Endothelial cell of umbilical vein (primary cell): ENCODE data around the gene MCM8. TPM values are rescaled to one million over a fixed set of nuclear protein-coding genes. Genes with fewer than 3 reads are reported as not detected.

Source experiments
- BruUV-seq: library from RNA; stranded (reverse); fragments of 400-500 nt; replicated peaks from 2 replicates; lab custom pipeline; 2021; lab: Mats Ljungman, UMichigan
- CTCF ChIA-PET: fragments of 300-600, 350-600 bp; sonication (Branson Sonifier 250); formaldehyde crosslinking; loops from one replicate; lab custom pipeline; 2021; ENCODE audit warnings: antibody characterized with exemption, inconsistent platforms; lab: Charles Lee
- POLR2A ChIA-PET: fragments of 300-600, 350-600 bp; sonication (Branson Sonifier 250); formaldehyde crosslinking; loops from one replicate; lab custom pipeline; 2021; ENCODE audit warnings: antibody characterized with exemption, inconsistent platforms; lab: Charles Lee
- DNase-seq: peaks from one replicate; pipeline ENCODE4 v3.0.0-alpha.2; 2011; ENCODE audit warnings: low read depth, low spot score
- FAIRE-seq: peaks from 2 replicates; lab custom pipeline; 2011; peaks lifted over from hg19 to GRCh38; lab: Jason Lieb, UNC
- H2AFZ ChIP-seq: 2 replicates; pipeline ENCODE4 v1.6.0; 2012; ENCODE audit warnings: low read depth, low read length, control low read depth, inconsistent platforms
- H3K27ac ChIP-seq: 2 replicates; pipeline ENCODE4 v1.5.1; 2011; ENCODE audit warnings: low read depth, mild to moderate bottlenecking, control low read depth, low read length, moderate library complexity; ENCODE audit not compliant: insufficient read depth
- H3K27me3 ChIP-seq, 2 experiments: 2 replicates each; pipeline versions ENCODE4 v1.6.0 to v1.6.1; 2011; ENCODE audit warnings: low read length in 2 of 2, mixed read lengths in 1 of 2; ENCODE audit not compliant: control insufficient read depth in 2 of 2, insufficient read depth in 2 of 2
- H3K36me3 ChIP-seq, 2 experiments: 2 replicates in 1 of 2; 3 replicates in 1 of 2; pipeline ENCODE4 v1.5.1; 2011; ENCODE audit warnings: low read length in 2 of 2, mild to moderate bottlenecking in 1 of 2, moderate library complexity in 1 of 2; ENCODE audit not compliant: control insufficient read depth in 2 of 2, insufficient read depth in 2 of 2; ENCODE audit errors: extremely low read depth in 1 of 2
- H3K4me1 ChIP-seq: 3 replicates; pipeline ENCODE4 v1.5.1; 2011; ENCODE audit warnings: mild to moderate bottlenecking, low read length; ENCODE audit not compliant: control insufficient read depth, insufficient read depth; ENCODE audit errors: extremely low read depth
- H3K4me2 ChIP-seq: 2 replicates; pipeline ENCODE4 v1.6.1; 2011; ENCODE audit warnings: low read length, control low read depth, mixed read lengths; ENCODE audit not compliant: insufficient read depth
- H3K4me3 ChIP-seq, 3 experiments: fragments of 200-600 bp in 1 of 3; sonication (generic), shearing (Covaris generic) in 1 of 3; replicated peaks in 1 of 3; 2 replicates each; pipeline ENCODE4 v1.5.1; 2011 to 2016; ENCODE audit warnings: control low read depth in 3 of 3, low read length in 3 of 3, mild to moderate bottlenecking in 2 of 3, inconsistent platforms in 1 of 3, low read depth in 1 of 3, moderate library complexity in 1 of 3; ENCODE audit not compliant: insufficient read depth in 1 of 3
- H3K79me2 ChIP-seq: 2 replicates; pipeline ENCODE4 v1.6.0; 2012; ENCODE audit warnings: low read length, inconsistent platforms; ENCODE audit not compliant: control insufficient read depth, insufficient read depth
- H3K9ac ChIP-seq: replicated peaks from 2 replicates; pipeline ENCODE3; 2011; ENCODE audit warnings: low read length, control low read depth; ENCODE audit not compliant: insufficient read depth; ENCODE audit errors: extremely low read depth
- H3K9me1 ChIP-seq: replicated peaks from 3 replicates; pipeline ENCODE4 v1.6.0; 2011; ENCODE audit warnings: mild to moderate bottlenecking, low read length; ENCODE audit not compliant: control insufficient read depth, insufficient read depth; ENCODE audit errors: extremely low read depth
- H3K9me3 ChIP-seq: replicated peaks from 2 replicates; pipeline ENCODE4 v1.5.1; 2012; ENCODE audit warnings: low read length, inconsistent platforms; ENCODE audit not compliant: control insufficient read depth, insufficient read depth
- H4K20me1 ChIP-seq: replicated peaks from 2 replicates; pipeline ENCODE3; 2011; ENCODE audit warnings: mild to moderate bottlenecking, low read length; ENCODE audit not compliant: control insufficient read depth, insufficient read depth; ENCODE audit errors: extremely low read depth
- CTCF ChIP-seq, 2 donors: IDR thresholded peaks; 1 replicate in 1 of 2; 2 replicates in 1 of 2; pipeline ENCODE4 v1.5.1; 2011; ENCODE audit warnings: low read length in 2 of 2, mild to moderate bottlenecking in 2 of 2, moderate library complexity in 2 of 2, control low read depth in 1 of 2, inconsistent platforms in 1 of 2, low read depth in 1 of 2; ENCODE audit not compliant: insufficient read depth in 1 of 2; ENCODE audit errors: extremely low read depth in 1 of 2
- EZH2 ChIP-seq: IDR thresholded peaks from 2 replicates; pipeline ENCODE4 v1.6.1; 2012; ENCODE audit warnings: borderline replicate concordance, low read depth, mild to moderate bottlenecking, moderate library complexity, low read length, inconsistent platforms; ENCODE audit not compliant: severe bottlenecking
- FOS ChIP-seq: IDR thresholded peaks from 2 replicates; pipeline ENCODE4 v1.6.1; 2011; ENCODE audit warnings: mild to moderate bottlenecking, low read length, moderate library complexity, borderline replicate concordance; ENCODE audit not compliant: insufficient read depth
- GATA2 ChIP-seq: IDR thresholded peaks from 2 replicates; pipeline ENCODE4 v1.7.0; 2011; ENCODE audit warnings: low read depth, mild to moderate bottlenecking, moderate library complexity, mixed read lengths, low read length; ENCODE audit not compliant: insufficient read length, insufficient read depth
- JUN ChIP-seq: IDR thresholded peaks from 2 replicates; pipeline ENCODE4 v1.6.1; 2011; ENCODE audit warnings: borderline replicate concordance, low read depth; ENCODE audit not compliant: insufficient read length, insufficient read depth
- MAX ChIP-seq: IDR thresholded peaks from 2 replicates; pipeline ENCODE4 v1.6.1; 2011; ENCODE audit not compliant: insufficient read depth, insufficient read length
- MYC ChIP-seq: IDR thresholded peaks from one replicate; pipeline ENCODE4 v1.6.1; 2011; ENCODE audit warnings: mild to moderate bottlenecking, low read depth, low read length
- POLR2A ChIP-seq: IDR thresholded peaks from 2 replicates; pipeline ENCODE4 v1.6.1; 2012; ENCODE audit warnings: low read depth, mild to moderate bottlenecking, control low read depth, low read length
- POLR2AphosphoS5 ChIP-seq: IDR thresholded peaks from 2 replicates; pipeline ENCODE4 v1.6.1; 2012; ENCODE audit warnings: low read depth, mild to moderate bottlenecking, control low read depth, low read length, moderate library complexity; ENCODE audit not compliant: insufficient read depth
- dilution Hi-C: fragments of 300-500 bp; cut with MboI; formaldehyde crosslinking; loops from one replicate; pipeline ENCODE4 v1.15.0; 2019; ENCODE audit warnings: low sequenced_read_pairs; ENCODE audit not compliant: extremely low pct_ligation_motif_present
- intact Hi-C: fragments of 100-400 bp; cut with micrococcal nuclease; formaldehyde crosslinking; loops from one replicate; pipeline ENCODE4 v1.10.0; 2022
- polyA plus RNA-seq, 4 experiments: library from polyadenylated mRNA; depleted of rRNA in 3 of 4; stranded (reverse) in 3 of 4; unstranded in 1 of 4; fragments of >200 nt; gene quantifications; 2 replicates each; pipeline versions ENCODE4 v1.2.1 to v1.2.3, GENCODE V29; 2011 to 2012; ENCODE audit warnings: missing spikeins in 1 of 4
- total RNA-seq: library from RNA; stranded (reverse); gene quantifications from 2 replicates; pipeline ENCODE4 v1.2.3, GENCODE V29; 2021

The MCM8 gene
- total and polyA plus RNA-seq, 2 donors (not counting 3 experiments of a cell fraction or from before 2014, with no cell fraction given), result 2.9 to 14.4 TPM

GRCh38 chr20:5969940-5970339 is 19.5 kb downstream of the MCM8 start:
- POLR2A ChIA-PET, result no interaction called here
- Histone ChIP-seq H3K27me3 (no peaks in the 10 kb centered on the region), H3K27ac (no peak overlapping the region), H3K4me1 (no peaks in the 10 kb centered on the region), H3K9me1 (no peaks in the 10 kb centered on the region), H3K9me3 (no peaks in the 10 kb centered on the region), H3K4me3 (no peak overlapping the region), H3K36me3 (peaks cover 0 to 8% of the 10 kb centered on the region in 2 experiments), H2AFZ (no peak overlapping the region), H4K20me1 (no peaks in the 10 kb centered on the region), H3K79me2 (no peaks in the 10 kb centered on the region), H3K4me2 (no peak overlapping the region), H3K9ac (no peak overlapping the region)
- DNase-seq, result no peak
- CTCF ChIA-PET, result no interaction called here
- no peak for TF ChIP-seq MYC
- TF ChIP-seq EZH2, result no peak
- TF ChIP-seq MAX, result no peak
- no peak for TF ChIP-seq CTCF (IDR thresholded peaks at IDR 0.05; ENCODE audit: extremely low read depth in 1 of 2, insufficient read depth in 1 of 2, low read depth in 1 of 2, low read length in 2 of 2)
- no peak for TF ChIP-seq GATA2
- no peak for TF ChIP-seq JUN
- no peak for TF ChIP-seq FOS
- no peak for TF ChIP-seq POLR2A
- TF ChIP-seq POLR2AphosphoS5, result no peak
- dilution Hi-C loops, result no loop called here
- intact Hi-C loops, result no loop called here
- no peak for FAIRE-seq
- no TSS peak for BruUV-seq
